Stimulated activated CD4-positive, alpha-beta T cell treated with anti-CD3 and anti-CD28 coated beads, TNF-alpha, amount 100 ng/mL, for 48 hours (primary cell): Measurements from ENCODE around the gene SPEN.

Experiments used
- DNase-seq, 3 donors: peaks; one replicate each; pipeline ENCODE4 v3.0.0-alpha.2; 2020; ENCODE audit warnings: low read depth in 3 of 3

Gene SPEN

GRCh38 chr1:15934211-15935055 is 86.9 kb downstream of the SPEN start:
- no peak for DNase-seq

- DNase-seq, result no peak
Measured at GRCh38 chr1:15935056-15935950, 87.8 kb downstream of the SPEN start.

GRCh38 chr1:15936025-15936424 is 88.5 kb downstream of the SPEN start:
- no peak for DNase-seq

GRCh38 chr1:15937146-15937545 is 89.6 kb downstream of the SPEN start:
- no peak for DNase-seq

- DNase-seq, result no peak
Measured at GRCh38 chr1:15937706-15938168, 90.2 kb downstream of the SPEN start.

GRCh38 chr1:15938628-15939161 is 91.2 kb downstream of the SPEN start:
- DNase-seq, result no peak

- DNase-seq, result no peak
Measured at GRCh38 chr1:15939181-15940109, 91.9 kb downstream of the SPEN start.

- no peak for DNase-seq
Measured at GRCh38 chr1:15940110-15941043, 92.9 kb downstream of the SPEN start.

GRCh38 chr1:15941044-15941840 is 93.7 kb downstream of the SPEN start:
- DNase-seq, result no peak

- no peak for DNase-seq
Measured at GRCh38 chr1:15941899-15942660, 94.6 kb downstream of the SPEN start.

GRCh38 chr1:15942661-15943327 is 95.3 kb downstream of the SPEN start:
- no peak for DNase-seq

- DNase-seq, result no peak
Measured at GRCh38 chr1:15943328-15943991, 96.0 kb downstream of the SPEN start.

GRCh38 chr1:15943992-15944307 is 96.4 kb downstream of the SPEN start:
- DNase-seq, result no peak

GRCh38 chr1:15944308-15945010 is 97.0 kb downstream of the SPEN start:
- no peak for DNase-seq

- no peak for DNase-seq
Measured at GRCh38 chr1:15945011-15945831, 97.7 kb downstream of the SPEN start.

GRCh38 chr1:15945832-15946448 is 98.4 kb downstream of the SPEN start:
- no peak for DNase-seq
